ENCODE data around the gene MIA2. TPM values are rescaled to one million over a fixed set of nuclear protein-coding genes. Genes with fewer than 3 reads are reported as not detected.
A peak's percentile ranks its signal among the peaks of the same experiment; 100 is the strongest.
"Not testable (repeated sequence)": the region's sequence is repeated elsewhere in the genome, so short reads cannot be mapped to it uniquely, and the experiment has no call there.

Gene MIA2
- total RNA-seq, 2 experiments from 2014 or later: 19.1 to 19.5 TPM

DNA sequence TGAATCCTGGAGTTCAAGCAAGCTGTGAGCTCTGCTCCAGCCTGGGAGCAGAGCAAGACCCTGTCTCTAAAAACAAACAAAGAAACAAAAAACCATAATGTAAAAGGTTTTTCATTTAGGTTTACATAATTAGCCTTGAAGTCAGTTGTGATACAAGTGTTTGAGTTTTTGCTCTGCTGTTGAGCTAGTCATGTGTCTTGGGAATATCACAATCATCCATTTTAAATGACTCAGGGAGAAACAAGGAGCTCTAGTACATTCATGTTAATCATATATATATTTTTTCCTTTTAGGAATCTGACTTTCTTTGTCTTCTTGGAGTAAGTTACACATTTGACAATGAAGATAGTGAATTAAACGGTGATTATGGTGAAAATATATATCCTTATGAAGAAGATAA lies 12.9 kb downstream of the MIA2 start:
- Mint-ChIP-seq H3K27ac (no peak overlapping the region), H3K4me3 (no peak overlapping the region), H3K27me3 (peaks cover 3% of the 10 kb centered on the region), H3K9me3 (no peaks in the 10 kb centered on the region), H3K4me1 (no peaks in the 10 kb centered on the region), H3K36me3 (no peaks in the 10 kb centered on the region)
- no peak for DNase-seq

DNA sequence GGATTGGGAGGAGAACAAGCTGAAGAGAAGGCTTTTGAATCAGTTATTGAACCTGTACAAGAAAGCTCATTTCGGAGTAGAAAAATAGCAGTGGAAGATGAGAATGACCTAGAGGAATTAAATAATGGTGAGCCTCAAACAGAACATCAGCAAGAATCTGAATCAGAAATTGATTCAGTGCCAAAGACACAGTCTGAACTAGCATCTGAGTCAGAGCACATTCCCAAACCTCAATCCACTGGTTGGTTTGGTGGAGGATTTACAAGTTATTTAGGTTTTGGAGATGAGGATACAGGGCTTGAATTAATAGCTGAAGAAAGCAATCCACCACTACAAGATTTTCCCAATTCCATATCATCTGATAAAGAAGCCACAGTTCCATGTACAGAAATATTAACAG lies 13.5 kb downstream of the MIA2 start:
- no peak overlapping the region for H3K27ac Mint-ChIP-seq
- H3K27me3 Mint-ChIP-seq: peaks cover 3% of the 10 kb centered on the region
- H3K4me3 Mint-ChIP-seq: no peak overlapping the region
- H3K4me1 Mint-ChIP-seq: no peaks in the 10 kb centered on the region
- H3K9me3 Mint-ChIP-seq: no peaks in the 10 kb centered on the region
- DNase-seq: no peak
- no peaks in the 10 kb centered on the region for H3K36me3 Mint-ChIP-seq

- Mint-ChIP-seq H3K36me3 (no peaks in the 10 kb centered on the region), H3K4me1 (peaks cover 6% of the 10 kb centered on the region), H3K9me3 (no peaks in the 10 kb centered on the region), H3K27me3 (peaks cover 3% of the 10 kb centered on the region), H3K4me3 (no peak overlapping the region), H3K27ac (no peak overlapping the region)
- DNase-seq: no peak
Measured at GRCh38 chr14:39251547-39251946, 17.8 kb downstream of the MIA2 start.

- H3K36me3 Mint-ChIP-seq, H3K27me3 Mint-ChIP-seq, H3K4me3 Mint-ChIP-seq, H3K27ac Mint-ChIP-seq, DNase-seq, H3K4me1 Mint-ChIP-seq: not testable (repeated sequence)
- H3K9me3 Mint-ChIP-seq: peaks cover 28% of the 10 kb centered on the region
Measured at GRCh38 chr14:39257388-39257787, 23.7 kb downstream of the MIA2 start.

DNA sequence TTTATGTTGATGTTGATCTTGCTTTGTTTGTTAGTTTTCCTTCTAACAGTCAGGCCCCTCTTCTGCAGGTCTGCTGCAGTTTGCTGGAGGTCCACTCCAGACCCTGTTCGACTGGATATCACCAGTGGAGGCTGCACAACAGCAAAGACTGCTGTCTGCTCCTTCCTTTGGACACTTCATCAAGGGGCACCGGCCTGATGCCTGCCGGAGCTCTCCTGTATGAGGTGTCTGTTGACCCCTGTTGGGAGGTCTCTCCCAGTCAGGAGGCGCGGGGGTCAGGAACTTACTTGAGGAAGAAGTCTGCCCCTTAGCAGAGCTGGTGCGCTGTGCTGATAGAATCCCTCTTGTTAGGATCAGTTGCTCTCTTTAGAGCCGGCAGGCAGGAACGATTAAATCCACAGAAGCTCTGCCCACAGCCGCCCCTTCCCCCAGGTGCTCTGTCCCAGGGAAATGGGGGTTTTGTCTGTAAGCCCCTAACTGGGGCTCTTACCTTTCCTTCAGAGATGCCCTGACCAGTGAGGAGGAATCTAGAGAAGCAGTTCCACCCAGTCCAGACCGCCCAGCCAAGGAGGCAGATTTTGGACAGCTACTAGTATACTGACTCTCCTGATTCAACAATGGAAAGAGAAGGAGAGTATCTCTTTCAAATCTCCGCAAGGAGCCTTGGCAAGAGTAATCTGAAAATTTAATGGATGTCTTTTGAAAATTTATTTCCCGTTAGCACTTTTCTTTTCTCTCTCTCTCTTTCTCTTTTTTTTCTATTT lies 25.2 kb downstream of the MIA2 start:
- peaks cover 28% of the 10 kb centered on the region for H3K9me3 Mint-ChIP-seq

DNA sequence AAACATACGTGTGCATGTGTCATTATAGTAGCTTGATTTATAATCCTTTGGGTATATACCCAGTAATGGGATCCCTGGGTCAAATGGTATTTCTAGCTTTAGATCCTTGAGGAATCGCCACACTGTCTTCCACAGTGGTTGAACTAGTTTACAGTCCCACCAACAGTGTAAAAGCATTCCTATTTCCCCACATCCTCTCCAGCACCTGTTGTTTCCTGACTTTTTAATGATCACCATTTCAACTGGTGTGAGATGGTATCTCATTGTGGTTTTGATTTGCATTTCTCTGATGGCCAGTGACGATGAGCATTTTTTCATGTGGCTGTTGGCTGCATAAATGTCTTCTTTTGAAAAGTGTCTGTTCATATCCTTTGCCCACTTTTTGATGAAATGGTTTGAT lies 26.4 kb downstream of the MIA2 start:
- not testable (repeated sequence) for DNase-seq, H3K27me3 Mint-ChIP-seq, H3K4me3 Mint-ChIP-seq, H3K27ac Mint-ChIP-seq, H3K36me3 Mint-ChIP-seq
- H3K9me3 Mint-ChIP-seq: peaks cover 28% of the 10 kb centered on the region
- peaks cover 11% of the 10 kb centered on the region for H3K4me1 Mint-ChIP-seq

More for the DNA sequence above, 25.2 kb downstream of the MIA2 start:
- Mint-ChIP-seq H3K27ac (no peak overlapping the region), H3K4me3 (no peak overlapping the region), H3K36me3 (peaks cover 6% of the 10 kb centered on the region), H3K27me3 (no peaks in the 10 kb centered on the region), H3K4me1 (peaks cover 10% of the 10 kb centered on the region)
- no peak for DNase-seq

DNA sequence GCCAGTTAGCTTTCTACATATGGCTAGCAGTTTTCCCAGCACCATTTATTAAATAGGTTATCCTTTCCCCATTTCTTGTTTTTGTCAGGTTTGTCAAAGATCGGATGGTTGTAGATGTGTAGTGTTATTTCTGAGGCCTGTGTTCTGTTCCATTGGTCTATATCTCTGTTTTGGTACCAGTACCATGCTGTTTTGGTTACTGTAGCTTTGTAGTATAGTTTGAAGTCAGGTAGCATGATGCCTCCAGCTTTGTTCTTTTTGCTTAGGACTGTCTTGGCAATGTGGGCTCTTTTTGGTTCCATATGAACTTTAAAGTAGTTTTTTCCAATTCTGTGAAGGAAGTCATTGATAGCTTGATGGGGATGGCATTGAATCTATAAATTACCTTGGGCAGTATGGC lies 28.5 kb downstream of the MIA2 start:
- H3K4me3 Mint-ChIP-seq, H3K27me3 Mint-ChIP-seq, H3K27ac Mint-ChIP-seq, H3K36me3 Mint-ChIP-seq, DNase-seq: not testable (repeated sequence)
- Mint-ChIP-seq H3K4me1 (peaks cover 14% of the 10 kb centered on the region), H3K9me3 (peaks cover 24% of the 10 kb centered on the region)

DNA sequence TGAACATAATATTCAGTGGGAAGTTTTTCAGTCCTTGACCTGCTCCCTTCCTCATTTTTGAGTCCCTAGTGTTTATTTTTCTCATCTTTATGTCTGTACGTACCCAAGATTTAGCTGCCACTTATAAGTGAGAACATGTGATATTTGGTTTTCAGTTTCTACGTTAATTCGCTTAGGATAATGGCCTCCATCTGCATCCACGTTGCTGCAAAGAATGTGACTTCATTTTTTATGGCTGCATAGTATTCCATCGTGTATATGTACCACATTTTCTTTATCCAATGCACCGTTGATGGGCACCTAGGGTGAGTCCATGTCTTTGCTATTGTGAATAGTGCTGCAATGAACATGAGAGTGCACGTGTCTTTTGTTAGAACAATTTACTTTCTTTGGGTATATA lies 30.3 kb downstream of the MIA2 start:
- H3K4me1 Mint-ChIP-seq: peaks cover 26% of the 10 kb centered on the region
- peaks cover 13% of the 10 kb centered on the region for H3K9me3 Mint-ChIP-seq
- no peak overlapping the region for H3K27ac Mint-ChIP-seq

GRCh38 chr14:39264558-39264957 lies 30.8 kb downstream of the MIA2 start:
- H3K9me3 Mint-ChIP-seq: peaks cover 13% of the 10 kb centered on the region
- peaks cover 31% of the 10 kb centered on the region for H3K4me1 Mint-ChIP-seq
- no peak for DNase-seq
- no peaks in the 10 kb centered on the region for H3K27me3 Mint-ChIP-seq
- peaks cover 2% of the 10 kb centered on the region for H3K36me3 Mint-ChIP-seq
- H3K4me3 Mint-ChIP-seq: no peak overlapping the region
- no peak overlapping the region for H3K27ac Mint-ChIP-seq

More for the DNA sequence above, 30.3 kb downstream of the MIA2 start:
- Mint-ChIP-seq H3K27me3 (no peaks in the 10 kb centered on the region), H3K36me3 (peaks cover 2% of the 10 kb centered on the region), H3K4me3 (no peak overlapping the region)
- DNase-seq: no peak

- H3K4me1 Mint-ChIP-seq: peaks cover 36% of the 10 kb centered on the region
- H3K27me3 Mint-ChIP-seq: no peaks in the 10 kb centered on the region
- H3K4me3 Mint-ChIP-seq: no peak overlapping the region
- peaks cover 11% of the 10 kb centered on the region for H3K9me3 Mint-ChIP-seq
- no peak for DNase-seq
- peaks cover 5% of the 10 kb centered on the region for H3K36me3 Mint-ChIP-seq
- no peak overlapping the region for H3K27ac Mint-ChIP-seq
Measured at GRCh38 chr14:39265033-39265432, 31.3 kb downstream of the MIA2 start.

GRCh38 chr14:39265806-39266524 lies 32.2 kb downstream of the MIA2 start:
- Mint-ChIP-seq H3K27me3 (no peaks in the 10 kb centered on the region), H3K9me3 (peaks cover 7% of the 10 kb centered on the region)

DNA sequence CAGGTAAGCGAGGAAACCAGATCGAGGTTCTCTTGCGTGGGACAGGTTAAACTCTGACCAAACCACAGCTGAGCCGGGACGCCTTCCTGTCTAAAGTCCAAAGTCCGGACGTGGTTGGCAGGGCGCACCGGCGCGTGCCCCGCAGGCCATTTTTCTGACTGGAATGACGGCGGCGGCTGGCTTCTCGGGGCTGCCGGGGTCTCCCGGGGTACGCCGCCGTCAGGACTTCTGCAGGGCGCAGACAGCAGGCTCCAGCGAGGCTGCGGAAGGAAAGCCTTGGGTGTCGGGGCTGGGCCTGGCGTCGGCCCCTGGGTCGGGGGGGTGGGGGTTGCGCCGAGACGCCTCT lies 32.8 kb downstream of the MIA2 start:
- H3K36me3 Mint-ChIP-seq: peaks cover 14% of the 10 kb centered on the region
- H3K4me3 Mint-ChIP-seq: peak overlapping the region; percentile 82
- no peak for DNase-seq
- peaks cover 7% of the 10 kb centered on the region for H3K9me3 Mint-ChIP-seq
- peak overlapping the region; percentile 97 for H3K27ac Mint-ChIP-seq
- H3K4me1 Mint-ChIP-seq: peaks cover 49% of the 10 kb centered on the region
- H3K27me3 Mint-ChIP-seq: no peaks in the 10 kb centered on the region

More at GRCh38 chr14:39265806-39266524, 32.2 kb downstream of the MIA2 start:
- Mint-ChIP-seq H3K36me3 (peaks cover 11% of the 10 kb centered on the region), H3K4me1 (peaks cover 44% of the 10 kb centered on the region), H3K4me3 (peak overlapping the region; percentile 82), H3K27ac (peak overlapping the region; percentile 97)
- DNase-seq: no peak

- H3K27me3 Mint-ChIP-seq: no peaks in the 10 kb centered on the region
- peaks cover 54% of the 10 kb centered on the region for H3K4me1 Mint-ChIP-seq
- peak; percentile 74 for DNase-seq
- H3K27ac Mint-ChIP-seq: peak overlapping the region; percentile 97
- peaks cover 20% of the 10 kb centered on the region for H3K36me3 Mint-ChIP-seq
- peak overlapping the region; percentile 82 for H3K4me3 Mint-ChIP-seq
- peaks cover 9% of the 10 kb centered on the region for H3K9me3 Mint-ChIP-seq
Measured at GRCh38 chr14:39266871-39267607, 33.3 kb downstream of the MIA2 start.

DNA sequence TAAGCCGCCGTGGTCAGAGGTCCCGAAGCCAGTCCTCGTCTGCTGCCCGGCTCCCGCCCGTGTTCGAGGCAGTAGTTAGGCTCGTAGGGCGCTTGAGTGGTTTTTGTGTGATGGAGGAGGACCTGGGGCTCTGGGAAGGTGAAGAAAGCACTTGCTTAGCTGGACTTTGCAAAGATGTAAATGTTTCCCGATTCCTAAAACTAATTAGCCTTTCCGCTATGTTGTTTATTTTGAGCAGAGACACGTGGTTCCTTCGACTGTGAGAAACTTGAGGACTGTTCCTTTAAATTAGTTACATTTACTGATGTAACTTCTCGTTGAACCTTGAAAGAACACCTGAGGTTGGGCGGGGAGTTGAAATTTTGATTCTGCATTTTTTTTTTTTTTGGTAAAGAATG lies 33.9 kb downstream of the MIA2 start:
- Mint-ChIP-seq H3K9me3 (peaks cover 5% of the 10 kb centered on the region), H3K4me1 (peaks cover 55% of the 10 kb centered on the region), H3K36me3 (peaks cover 24% of the 10 kb centered on the region), H3K4me3 (peak overlapping the region; percentile 82), H3K27ac (peak overlapping the region; percentile 97), H3K27me3 (no peaks in the 10 kb centered on the region)
- DNase-seq: no peak

DNA sequence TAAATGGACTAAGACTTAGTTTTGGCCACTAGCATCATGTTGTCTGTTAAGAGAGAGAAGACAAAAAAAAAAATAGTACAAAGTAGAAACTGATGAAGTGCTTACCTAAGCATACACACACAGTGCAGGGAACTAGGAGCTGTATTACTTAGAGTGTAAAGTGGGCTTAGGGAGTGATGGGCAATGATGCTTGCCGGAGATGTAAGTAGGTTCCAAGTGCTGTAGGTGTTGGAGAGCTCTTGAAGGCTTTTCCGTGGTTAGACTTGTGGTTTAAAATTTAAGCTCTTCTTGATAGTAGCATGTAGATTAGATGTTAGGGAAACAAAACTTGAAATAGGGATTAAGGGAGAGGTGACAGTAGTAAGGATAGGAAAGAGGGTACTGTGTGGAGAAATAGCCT lies 34.7 kb downstream of the MIA2 start:
- Mint-ChIP-seq H3K36me3 (peaks cover 31% of the 10 kb centered on the region), H3K27ac (peak overlapping the region; percentile 97), H3K9me3 (peaks cover 11% of the 10 kb centered on the region), H3K4me3 (peak overlapping the region; percentile 82), H3K27me3 (no peaks in the 10 kb centered on the region), H3K4me1 (peaks cover 63% of the 10 kb centered on the region)
- no peak for DNase-seq

All from activated naive CD8-positive, alpha-beta T cell treated with anti-CD3 and anti-CD28 coated beads for 36 hours (primary cell).